GM19328 (cell line): ENCODE data around the gene OBP2B.
"Not testable (repeated sequence)": the region's sequence is repeated elsewhere in the genome, so short reads cannot be mapped to it uniquely, and the experiment has no call there.

ENCODE experiments used
- ATAC-seq: cut with Tn5 transposase; IDR thresholded peaks from one replicate; pipeline ENCODE4 v1.9.1; 2021; ENCODE audit warnings: mild to moderate bottlenecking, moderate library complexity; ENCODE audit not compliant: unreplicated experiment

OBP2B gene

GRCh38 chr9:133223159-133223756, 14.2 kb upstream of the OBP2B start:
- not testable (repeated sequence) for ATAC-seq

GRCh38 chr9:133221994-133222393, 12.9 kb upstream of the OBP2B start:
- not testable (repeated sequence) for ATAC-seq

GRCh38 chr9:133221177-133221809, 12.2 kb upstream of the OBP2B start:
- ATAC-seq: no peak

GRCh38 chr9:133218049-133218975, 9.3 kb upstream of the OBP2B start:
- ATAC-seq: not testable (repeated sequence)

- not testable (repeated sequence) for ATAC-seq
Measured at GRCh38 chr9:133217333-133217988, 8.4 kb upstream of the OBP2B start.

- ATAC-seq: not testable (repeated sequence)
Measured at GRCh38 chr9:133214276-133214675, 5.2 kb upstream of the OBP2B start.

GRCh38 chr9:133210609-133211008, 1.6 kb upstream of the OBP2B start:
- ATAC-seq: no peak

- ATAC-seq: no peak
Measured at GRCh38 chr9:133210202-133210532, 1.1 kb upstream of the OBP2B start.

GRCh38 chr9:133209327-133210201, 514 bp upstream of the OBP2B start:
- not testable (repeated sequence) for ATAC-seq

- not testable (repeated sequence) for ATAC-seq
Measured at GRCh38 chr9:133208171-133208879, 725 bp downstream of the OBP2B start.

GRCh38 chr9:133207540-133208170, 1.4 kb downstream of the OBP2B start:
- ATAC-seq: no peak

- ATAC-seq: no peak
Measured at GRCh38 chr9:133207021-133207531, 2.0 kb downstream of the OBP2B start.

- ATAC-seq: no peak
Measured at GRCh38 chr9:133205996-133206931, 2.8 kb downstream of the OBP2B start.

- ATAC-seq: not testable (repeated sequence)
Measured at GRCh38 chr9:133205481-133205887, 3.6 kb downstream of the OBP2B start.

- no peak for ATAC-seq
Measured at GRCh38 chr9:133204993-133205336, 4.1 kb downstream of the OBP2B start.

GRCh38 chr9:133204335-133204992, 4.6 kb downstream of the OBP2B start:
- ATAC-seq: no peak

GRCh38 chr9:133203506-133204075, 5.5 kb downstream of the OBP2B start:
- ATAC-seq: no peak
